Duodenal mucosa (tissue), 2 donors: ENCODE data around the gene THADA.
A peak's percentile ranks its signal among the peaks of the same experiment; 100 is the strongest.

Source experiments
- H3K27ac ChIP-seq: one replicate; pipeline ENCODE4 v1.7.0; 2013; ENCODE audit warnings: low read depth, low read length
- H3K27me3 ChIP-seq, 2 donors: one replicate each; pipeline ENCODE4 v1.7.0; 2013; ENCODE audit warnings: low read length in 2 of 2, control low read depth in 1 of 2; ENCODE audit not compliant: insufficient read depth in 2 of 2, control insufficient read depth in 1 of 2
- H3K36me3 ChIP-seq, 2 donors: one replicate each; pipeline ENCODE4 v1.7.0; 2013; ENCODE audit warnings: low read length in 2 of 2, control low read depth in 1 of 2; ENCODE audit not compliant: insufficient read depth in 2 of 2, control insufficient read depth in 1 of 2
- H3K4me1 ChIP-seq, 2 donors: one replicate each; pipeline ENCODE4 v1.7.0; 2013; ENCODE audit warnings: low read length in 2 of 2, control low read depth in 1 of 2; ENCODE audit not compliant: insufficient read depth in 2 of 2, control insufficient read depth in 1 of 2
- H3K4me3 ChIP-seq, 2 donors: one replicate each; pipeline ENCODE4 v1.7.0; 2013; ENCODE audit warnings: low read length in 2 of 2, low read depth in 1 of 2
- H3K9ac ChIP-seq, 2 donors: one replicate each; pipeline ENCODE4 v1.7.0; 2013; ENCODE audit warnings: low read length in 2 of 2, low read depth in 1 of 2
- H3K9me3 ChIP-seq, 2 donors: one replicate each; pipeline ENCODE4 v1.7.0; 2013; ENCODE audit warnings: low read length in 2 of 2, control low read depth in 1 of 2; ENCODE audit not compliant: control insufficient read depth in 1 of 2

THADA gene

DNA sequence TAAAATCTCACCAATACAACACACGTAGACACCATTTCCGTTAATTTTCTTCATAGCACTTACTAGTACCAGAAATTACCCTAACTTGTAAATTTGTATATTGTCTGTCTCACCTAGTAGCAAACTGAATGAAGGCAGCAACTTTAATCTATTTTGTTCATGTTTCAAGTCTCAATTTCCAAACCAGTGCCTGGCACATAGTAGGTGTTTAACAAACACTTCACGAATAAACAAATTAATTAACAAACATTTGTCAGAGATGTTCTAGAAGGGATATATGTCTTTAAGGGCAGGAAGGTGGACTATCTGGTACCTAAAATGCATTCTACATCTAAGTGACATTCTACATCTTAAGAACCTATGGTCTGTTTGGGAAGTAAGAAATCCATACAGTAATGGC, 963 bp downstream of the THADA start:
- Histone ChIP-seq H3K27ac (no peak overlapping the region), H3K36me3 (peaks cover 0 to 11% of the 10 kb centered on the region in 2 donors), H3K9ac (no peak overlapping the region), H3K9me3 (no peaks in the 10 kb centered on the region), H3K4me3 (peak overlapping the region; percentile 91), H3K27me3 (no peaks in the 10 kb centered on the region), H3K4me1 (peaks cover 8 to 10% of the 10 kb centered on the region in 2 donors)

DNA sequence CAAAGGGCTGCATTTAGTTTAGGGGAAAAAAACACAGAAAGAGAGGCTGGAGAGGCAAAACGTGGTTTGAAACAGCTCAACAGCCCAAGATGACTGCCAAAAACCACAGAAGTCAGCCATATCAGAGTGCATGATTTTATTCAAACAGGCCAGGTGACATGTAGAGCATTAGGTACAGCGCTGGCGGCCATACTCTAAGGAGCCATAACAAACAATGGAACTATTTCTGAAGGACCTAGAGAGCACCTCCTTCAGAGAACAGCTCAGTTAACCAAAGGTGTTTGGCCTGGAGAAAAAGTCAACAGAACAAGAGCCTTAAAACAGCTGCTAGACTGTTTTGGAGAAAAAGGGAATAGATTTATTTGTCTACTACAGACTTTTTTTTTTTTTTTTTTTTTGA, 2.6 kb downstream of the THADA start:
- no peak overlapping the region for H3K9ac ChIP-seq
- H3K36me3 ChIP-seq = peaks cover 0 to 17% of the 10 kb centered on the region in 2 donors
- H3K4me3 ChIP-seq = no peak overlapping the region
- no peaks in the 10 kb centered on the region for H3K27me3 ChIP-seq
- no peak overlapping the region for H3K27ac ChIP-seq
- no peaks in the 10 kb centered on the region for H3K9me3 ChIP-seq
- H3K4me1 ChIP-seq = peaks cover 8 to 10% of the 10 kb centered on the region in 2 donors

DNA sequence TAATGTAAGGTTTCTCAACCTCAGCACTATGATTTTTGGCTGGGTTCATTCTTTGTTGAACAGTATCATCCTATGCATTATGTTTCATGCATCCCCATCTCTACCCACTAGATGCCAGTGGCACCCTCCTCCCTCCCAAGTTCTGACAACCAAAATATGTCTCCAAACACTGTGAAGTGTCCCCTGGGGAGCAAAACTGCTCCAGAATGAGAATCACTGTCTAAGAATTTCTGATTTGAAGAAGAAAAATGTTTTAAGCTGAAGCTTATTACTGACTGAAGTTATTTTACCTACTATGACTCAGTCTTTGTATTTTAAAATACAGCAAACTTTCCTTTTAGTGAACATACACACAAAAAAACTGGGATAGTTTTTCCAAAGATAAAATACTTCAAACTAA, 3.4 kb downstream of the THADA start:
- Histone ChIP-seq H3K4me3 (no peak overlapping the region), H3K27ac (no peak overlapping the region), H3K27me3 (no peaks in the 10 kb centered on the region), H3K9me3 (no peaks in the 10 kb centered on the region), H3K9ac (no peak overlapping the region), H3K36me3 (peaks cover 0 to 17% of the 10 kb centered on the region in 2 donors), H3K4me1 (peaks cover 8 to 10% of the 10 kb centered on the region in 2 donors)

DNA sequence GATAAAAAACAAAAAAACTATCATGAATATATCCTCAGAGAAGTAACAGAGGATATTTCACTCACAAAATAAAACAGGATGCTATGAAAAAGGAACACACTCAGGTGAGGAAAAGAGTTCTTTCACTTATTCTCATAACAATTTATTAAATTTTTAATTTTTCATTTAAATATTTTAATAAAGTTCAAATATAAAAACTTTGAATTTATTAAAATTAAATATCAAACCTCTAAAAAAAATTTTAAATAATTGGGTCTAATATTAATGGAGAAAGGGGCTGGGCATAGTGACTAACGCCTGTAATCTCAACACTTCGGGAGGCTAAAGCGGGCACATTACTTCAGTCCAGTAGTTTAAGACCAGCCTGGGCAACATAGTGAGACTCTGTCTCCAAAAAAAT, 10.1 kb downstream of the THADA start:
- Histone ChIP-seq H3K4me1 (no peaks in the 10 kb centered on the region), H3K27me3 (no peaks in the 10 kb centered on the region), H3K9me3 (no peaks in the 10 kb centered on the region), H3K9ac (no peak overlapping the region), H3K36me3 (peaks cover 5 to 56% of the 10 kb centered on the region in 2 donors), H3K4me3 (no peak overlapping the region), H3K27ac (no peak overlapping the region)

DNA sequence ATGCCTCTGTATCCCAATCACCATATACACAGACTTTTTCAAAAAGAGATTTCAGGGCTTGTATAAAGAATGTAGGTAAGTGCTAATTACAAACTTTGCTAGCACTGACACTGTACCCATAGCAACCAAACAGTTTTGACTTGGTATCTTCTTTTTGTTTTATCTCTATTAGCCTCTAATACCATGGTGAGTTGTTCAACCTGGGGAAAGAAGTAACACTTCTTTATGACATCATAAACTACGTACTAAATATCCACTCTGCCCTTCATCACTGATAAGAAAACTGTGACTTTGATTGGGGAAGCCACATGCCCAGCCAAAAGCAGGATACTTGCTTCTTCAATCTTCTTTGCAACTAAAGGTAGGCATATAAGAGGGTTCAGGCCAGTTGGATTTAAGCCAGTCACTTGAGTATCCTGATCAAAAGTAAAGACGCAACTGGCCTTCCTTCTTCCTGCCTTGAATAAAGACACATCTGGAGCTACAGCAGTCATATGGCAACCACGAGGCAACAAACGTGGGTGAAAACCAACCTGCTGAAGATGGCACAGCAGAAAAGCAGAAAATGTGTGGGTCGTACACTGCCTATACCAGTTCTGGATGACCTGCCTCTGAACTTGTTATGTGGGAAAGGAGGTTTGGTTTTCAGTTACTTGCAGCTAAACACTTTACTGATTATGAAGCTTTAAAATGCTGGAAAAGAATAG, 16.4 kb downstream of the THADA start:
- Histone ChIP-seq H3K27me3 (no peaks in the 10 kb centered on the region), H3K9ac (no peak overlapping the region), H3K36me3 (peaks cover 20 to 42% of the 10 kb centered on the region in 2 donors), H3K27ac (no peak overlapping the region), H3K4me3 (no peak overlapping the region), H3K4me1 (no peaks in the 10 kb centered on the region), H3K9me3 (no peaks in the 10 kb centered on the region)

DNA sequence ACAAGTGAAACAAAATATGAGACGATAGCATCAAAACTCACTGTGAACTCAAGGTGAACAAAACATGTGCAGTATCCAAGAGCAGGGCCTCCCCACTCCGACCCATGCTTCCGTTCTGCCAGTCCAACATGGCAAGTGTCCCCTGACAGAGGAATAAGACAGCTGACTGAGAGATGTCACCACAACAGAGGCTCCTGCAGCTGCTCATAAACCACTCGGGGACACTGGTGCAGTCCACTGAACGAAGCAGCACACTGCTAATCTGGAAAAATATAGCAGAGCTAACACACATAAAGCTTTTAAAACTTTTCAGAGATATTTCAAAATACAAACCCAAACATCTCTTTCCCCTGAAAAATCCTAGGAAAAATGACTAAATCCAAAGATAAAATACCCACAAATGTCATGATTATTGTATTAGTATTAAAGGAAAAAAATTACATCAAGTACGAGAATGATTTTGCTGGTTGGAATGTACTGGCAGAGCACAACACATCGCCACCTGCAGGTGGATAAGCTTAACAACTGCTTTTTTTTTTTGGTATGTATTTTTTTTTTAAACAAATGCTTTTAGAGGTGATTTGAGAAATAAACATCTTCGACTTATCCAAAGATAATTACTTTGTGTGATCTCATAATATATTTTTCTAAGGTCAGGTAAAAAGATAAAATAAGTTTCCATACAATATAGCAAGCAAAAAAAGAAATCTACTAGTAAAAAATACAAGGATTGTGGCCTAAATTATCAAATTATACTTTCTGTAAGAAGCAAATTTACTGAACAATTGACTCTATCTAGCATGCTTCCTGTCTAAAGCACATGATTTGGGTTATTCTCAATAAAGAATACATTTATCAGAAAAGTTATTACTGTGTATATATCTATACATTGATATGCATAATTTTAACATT, 18.6 kb downstream of the THADA start:
- H3K36me3 ChIP-seq = peaks cover 28 to 51% of the 10 kb centered on the region in 2 donors
- no peak overlapping the region for H3K4me3 ChIP-seq
- H3K27me3 ChIP-seq = no peaks in the 10 kb centered on the region
- H3K9ac ChIP-seq = no peak overlapping the region
- H3K4me1 ChIP-seq = no peaks in the 10 kb centered on the region
- no peaks in the 10 kb centered on the region for H3K9me3 ChIP-seq
- no peak overlapping the region for H3K27ac ChIP-seq

DNA sequence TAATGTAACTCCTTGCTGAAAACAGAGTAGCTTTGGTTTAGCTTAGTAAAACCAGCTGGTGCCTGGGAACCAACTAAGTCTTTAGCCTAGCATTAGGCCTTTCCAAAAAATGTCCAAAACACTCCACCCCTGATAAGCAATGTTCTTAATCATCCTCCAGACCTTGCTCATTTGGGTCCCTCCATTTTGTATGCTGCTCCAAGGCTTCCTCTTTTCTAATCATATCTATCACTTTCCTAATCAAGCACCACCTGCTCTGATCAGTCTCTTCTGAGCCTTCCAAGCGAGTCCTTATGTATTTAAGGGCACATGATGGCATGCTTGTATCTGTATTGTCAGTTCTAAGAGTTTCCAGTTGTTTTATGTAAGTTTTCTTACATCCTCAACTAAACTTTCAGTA, 23.6 kb downstream of the THADA start:
- H3K27ac ChIP-seq = no peak overlapping the region
- no peak overlapping the region for H3K9ac ChIP-seq
- H3K4me3 ChIP-seq = no peak overlapping the region
- no peaks in the 10 kb centered on the region for H3K4me1 ChIP-seq
- no peaks in the 10 kb centered on the region for H3K9me3 ChIP-seq
- H3K27me3 ChIP-seq = no peaks in the 10 kb centered on the region
- peaks cover 28 to 60% of the 10 kb centered on the region in 2 donors for H3K36me3 ChIP-seq

DNA sequence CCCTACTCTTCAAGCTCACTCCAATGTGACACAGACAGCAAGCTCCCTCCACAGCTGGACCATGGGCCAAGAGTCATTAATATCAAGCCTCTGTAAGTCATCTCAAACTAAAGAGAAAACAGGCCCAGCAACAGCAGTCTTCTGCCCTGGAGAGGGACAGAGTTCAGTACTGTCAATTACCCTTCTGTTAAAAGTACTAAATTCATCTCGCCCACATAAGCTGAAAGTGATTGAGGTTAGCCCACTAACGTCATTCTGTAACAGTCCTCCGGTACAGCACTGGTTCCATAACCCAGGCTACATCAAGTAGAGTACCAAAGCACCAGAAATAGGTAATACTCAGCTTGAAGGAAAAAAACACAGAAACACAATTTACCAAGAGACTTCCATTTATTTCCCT, 25.9 kb downstream of the THADA start:
- H3K9ac ChIP-seq = no peak overlapping the region

DNA sequence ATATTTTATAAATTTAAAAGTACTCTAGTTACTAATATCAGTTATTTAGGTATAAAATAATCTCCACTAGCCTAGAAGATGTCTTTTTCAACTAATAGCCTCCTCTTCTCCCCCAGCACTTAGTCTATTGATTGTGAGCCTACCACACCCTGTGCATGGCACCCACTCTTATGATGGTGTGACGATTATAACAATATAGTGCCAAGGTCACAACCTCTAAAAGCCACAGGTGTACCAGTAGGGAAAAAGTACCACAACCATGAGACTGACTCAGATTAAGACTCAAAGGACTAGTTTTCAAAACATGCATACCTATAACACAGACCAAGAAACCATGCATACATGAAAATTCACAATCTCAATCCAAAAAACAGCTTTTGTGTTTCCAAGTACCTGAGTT, 27.6 kb downstream of the THADA start:
- Histone ChIP-seq H3K4me3 (no peak overlapping the region), H3K4me1 (no peaks in the 10 kb centered on the region), H3K27me3 (no peaks in the 10 kb centered on the region), H3K36me3 (peaks cover 14 to 36% of the 10 kb centered on the region in 2 donors), H3K9ac (no peak overlapping the region), H3K9me3 (no peaks in the 10 kb centered on the region), H3K27ac (no peak overlapping the region)

More for the DNA sequence above, 25.9 kb downstream of the THADA start:
- Histone ChIP-seq H3K36me3 (peaks cover 24 to 46% of the 10 kb centered on the region in 2 donors), H3K4me1 (no peaks in the 10 kb centered on the region), H3K4me3 (no peak overlapping the region), H3K27ac (no peak overlapping the region), H3K9me3 (no peaks in the 10 kb centered on the region), H3K27me3 (no peaks in the 10 kb centered on the region)

DNA sequence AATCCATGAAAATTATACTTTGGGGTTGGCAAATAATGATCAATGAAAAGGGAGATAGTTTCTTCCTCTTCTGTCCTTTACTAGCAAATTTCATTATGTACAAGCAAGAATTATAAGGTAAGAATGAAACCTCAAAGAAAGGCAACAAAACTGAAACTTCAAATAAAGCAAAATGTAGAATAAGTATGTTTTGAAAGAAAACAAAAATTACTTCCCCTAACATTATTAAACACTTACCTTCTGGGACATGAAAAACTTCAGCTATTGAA, 29.4 kb downstream of the THADA start:
- Histone ChIP-seq H3K4me1 (no peaks in the 10 kb centered on the region), H3K27me3 (no peaks in the 10 kb centered on the region), H3K4me3 (no peak overlapping the region), H3K9me3 (no peaks in the 10 kb centered on the region), H3K36me3 (peaks cover 6 to 18% of the 10 kb centered on the region in 2 donors), H3K27ac (no peak overlapping the region), H3K9ac (no peak overlapping the region)
